NCI-H524 treated with DMSO at 0.1 percent for 48 hours (cell line): ENCODE measurements around the gene TPSG1.

Experiments
- DNase-seq: peaks from one replicate; lab custom pipeline; 2025; lab: John Stamatoyannopoulos, UW

Gene TPSG1

DNA sequence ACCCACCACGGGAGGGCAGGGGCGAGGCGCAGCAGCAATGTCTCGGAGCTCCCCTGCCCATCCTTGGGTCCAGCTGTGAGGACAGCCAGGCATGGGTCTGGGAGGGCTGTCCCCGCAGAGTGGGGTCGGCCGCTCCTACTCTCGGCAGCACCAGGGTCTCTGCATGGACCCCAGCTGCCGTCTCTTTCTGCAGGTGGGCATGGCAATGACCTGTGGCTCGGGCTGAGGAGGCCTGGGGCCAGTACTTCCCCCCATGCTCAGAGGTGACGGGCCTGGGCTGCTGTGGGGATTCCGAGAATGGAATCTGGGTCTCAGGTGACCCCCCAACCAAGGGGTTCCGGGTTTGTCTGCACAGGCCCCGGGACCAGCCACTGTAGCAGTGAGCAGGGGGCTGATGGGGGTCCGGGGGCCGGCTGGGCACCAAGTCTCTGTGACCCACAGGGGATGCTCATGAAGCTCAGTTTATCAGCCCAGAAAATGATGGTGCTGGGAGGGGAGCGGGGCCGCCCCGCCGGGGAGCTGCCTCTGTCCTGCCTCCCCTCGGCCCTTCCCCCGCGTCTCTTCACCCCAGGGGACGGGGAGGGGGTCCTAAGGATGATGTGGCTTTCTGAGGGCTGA, 48.7 kb downstream of the TPSG1 start:
- no peak for DNase-seq

DNA sequence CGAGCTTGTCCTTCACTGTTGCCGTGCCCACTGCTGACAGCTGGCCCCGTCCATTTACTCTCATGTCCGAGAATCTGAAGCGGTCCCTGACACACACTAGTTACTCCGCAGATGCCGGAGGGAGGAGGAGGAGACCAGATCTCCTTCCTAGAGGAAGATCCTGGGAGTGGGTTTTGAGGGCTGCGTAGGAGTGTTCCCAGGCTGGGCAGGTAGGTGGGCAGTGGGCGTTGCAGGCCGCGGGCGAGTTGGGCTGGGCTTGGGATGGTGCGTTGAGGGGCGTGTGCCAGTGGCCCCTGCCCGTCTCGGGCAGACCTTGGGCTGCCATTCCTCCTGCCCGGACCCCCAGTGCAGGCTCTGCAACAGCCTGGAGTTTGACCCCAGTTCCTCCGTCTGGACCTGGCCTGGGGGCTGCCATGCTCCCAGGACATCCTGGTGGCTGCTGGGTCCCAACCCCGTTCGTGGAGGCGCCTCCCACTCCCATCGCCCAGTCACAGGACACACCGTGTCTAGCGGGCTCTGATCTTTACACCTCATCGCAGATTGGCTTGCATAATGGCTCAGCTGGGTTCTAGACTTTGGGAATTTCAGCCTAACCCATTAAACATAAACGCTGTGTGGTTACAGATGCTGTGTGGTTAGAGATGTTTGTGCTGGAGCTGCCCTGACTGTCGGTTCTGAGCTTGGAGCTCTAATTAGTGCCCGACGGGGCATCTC, 49.3 kb downstream of the TPSG1 start:
- no peak for DNase-seq

DNA sequence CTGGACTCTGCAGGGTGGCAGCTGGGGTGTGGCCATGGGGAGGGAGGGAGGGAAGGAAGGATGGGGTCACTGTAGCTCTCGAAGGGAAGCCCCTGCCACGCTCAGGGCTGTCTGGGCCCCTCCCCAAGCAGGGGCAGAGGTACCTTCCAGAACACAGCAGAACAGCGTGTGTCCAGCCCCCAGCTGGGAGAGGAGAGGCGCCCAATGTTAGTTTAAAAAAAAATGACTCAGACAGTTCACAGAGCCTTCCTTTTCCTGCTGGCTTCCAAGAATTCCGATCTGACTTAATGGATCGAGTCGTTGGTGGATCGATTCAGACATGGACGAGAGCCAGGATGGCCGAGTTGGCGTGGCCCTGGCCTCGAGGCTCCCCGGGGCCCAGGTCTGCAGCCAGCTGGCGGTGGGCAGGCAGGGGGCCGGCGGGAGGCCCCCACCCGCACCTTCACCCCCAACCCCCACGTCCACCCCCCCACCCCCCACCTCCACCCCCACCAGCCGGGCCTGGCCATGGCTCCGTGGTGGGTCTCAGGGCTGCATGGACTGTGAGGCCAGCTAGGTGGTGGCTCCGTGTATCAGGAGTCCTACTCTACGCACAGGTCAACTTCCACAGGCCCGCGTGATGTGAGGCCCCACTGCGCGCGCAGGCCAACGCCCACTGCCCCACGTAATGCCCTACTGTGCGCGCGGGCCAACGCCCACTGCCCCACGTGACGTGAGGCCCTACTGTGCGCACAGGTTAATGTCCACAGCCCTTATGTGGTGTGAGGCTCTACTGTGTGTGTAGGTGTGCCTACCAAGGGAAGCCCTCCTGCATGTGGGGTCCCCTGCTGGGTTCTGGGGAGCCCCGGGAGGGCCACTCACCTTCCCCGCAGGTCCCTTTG, 50.4 kb downstream of the TPSG1 start:
- DNase-seq: no peak

DNA sequence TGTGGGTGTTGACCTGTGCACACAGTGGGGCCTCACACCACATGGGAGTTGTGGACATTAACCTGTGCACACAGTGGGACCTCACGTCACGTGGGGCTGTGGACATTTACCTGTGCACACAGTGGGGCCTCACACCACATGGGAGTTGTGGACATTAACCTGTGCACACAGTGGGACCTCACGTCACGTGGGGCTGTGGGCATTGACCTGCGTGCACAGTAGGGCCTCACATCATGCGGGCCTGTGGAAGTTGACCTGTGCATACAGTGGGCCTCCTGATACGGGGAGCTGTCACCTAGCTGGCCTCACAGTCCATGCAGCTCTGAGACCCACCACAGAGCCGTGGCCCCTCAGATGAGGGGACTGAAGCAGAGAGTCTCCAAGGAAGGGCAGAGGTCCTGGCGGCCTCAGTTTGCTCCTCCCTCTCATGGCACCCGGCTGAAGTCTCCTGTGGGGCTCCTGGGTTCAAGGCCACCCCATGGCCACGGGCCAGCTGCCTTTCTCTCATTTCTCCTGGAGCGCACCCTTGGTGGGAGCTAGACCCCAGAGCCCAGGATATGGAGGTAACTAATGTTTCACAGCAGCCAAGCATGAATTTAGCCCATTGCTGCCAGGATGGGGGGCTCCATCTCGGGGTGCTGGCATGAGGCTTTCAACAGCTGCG, 51.1 kb downstream of the TPSG1 start:
- no peak for DNase-seq

DNA sequence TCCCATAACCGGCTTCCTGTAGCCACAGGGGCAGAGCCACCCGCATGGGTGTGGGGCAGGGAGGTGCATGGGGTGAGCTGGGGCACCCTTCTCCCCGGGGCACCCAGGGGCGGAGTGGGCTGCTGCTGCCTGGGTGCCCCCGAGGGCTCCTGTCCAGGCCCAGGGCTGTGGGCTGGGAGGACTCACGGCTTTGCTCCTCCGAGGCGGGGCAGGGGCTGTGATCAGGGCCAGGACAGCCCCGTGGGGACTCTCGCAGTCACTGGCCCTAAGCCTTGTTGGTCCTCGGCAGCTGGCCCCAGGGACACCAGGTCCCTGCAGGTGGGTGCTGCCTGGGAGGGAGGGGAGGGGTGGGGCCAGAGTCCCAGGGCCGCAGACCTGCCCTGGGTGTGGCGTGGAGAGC, 52.4 kb downstream of the TPSG1 start:
- DNase-seq: no peak

DNA sequence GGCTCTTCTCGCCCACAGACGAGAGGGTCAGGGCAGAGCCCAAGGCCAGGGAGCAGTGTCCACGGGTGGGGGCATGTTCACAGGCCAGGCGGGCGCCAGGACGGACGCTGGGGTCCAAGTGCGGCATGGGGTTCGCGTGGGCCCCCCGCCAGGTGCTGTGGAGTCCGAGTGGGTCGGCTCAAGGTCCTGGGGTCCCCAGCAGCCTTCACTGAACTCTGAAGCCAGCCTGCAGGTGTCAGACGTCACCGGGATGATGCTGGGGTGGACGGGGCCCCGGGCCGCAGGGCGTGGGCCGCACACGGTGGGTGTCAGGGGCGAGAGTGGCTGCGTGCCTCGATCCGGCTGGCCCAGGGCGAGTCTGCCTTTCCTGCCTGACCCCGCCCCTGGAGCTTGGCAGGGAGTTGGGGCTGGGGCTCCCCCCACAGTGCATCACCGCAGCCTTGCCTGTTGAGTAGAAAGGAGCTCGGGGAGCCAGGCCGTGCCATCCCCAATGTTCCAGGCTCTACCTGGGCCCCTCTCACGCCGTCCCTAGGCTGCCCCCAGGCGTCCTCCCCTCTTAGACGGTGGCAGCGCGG, 53.1 kb downstream of the TPSG1 start:
- DNase-seq: no peak
